Measurements from ENCODE around the gene SPTBN4. TPM values are rescaled to one million over a fixed set of nuclear protein-coding genes. Genes with fewer than 3 reads are reported as not detected.

The SPTBN4 gene
- total RNA-seq, 1 donor from 2014 or later = 0.41 TPM

DNA sequence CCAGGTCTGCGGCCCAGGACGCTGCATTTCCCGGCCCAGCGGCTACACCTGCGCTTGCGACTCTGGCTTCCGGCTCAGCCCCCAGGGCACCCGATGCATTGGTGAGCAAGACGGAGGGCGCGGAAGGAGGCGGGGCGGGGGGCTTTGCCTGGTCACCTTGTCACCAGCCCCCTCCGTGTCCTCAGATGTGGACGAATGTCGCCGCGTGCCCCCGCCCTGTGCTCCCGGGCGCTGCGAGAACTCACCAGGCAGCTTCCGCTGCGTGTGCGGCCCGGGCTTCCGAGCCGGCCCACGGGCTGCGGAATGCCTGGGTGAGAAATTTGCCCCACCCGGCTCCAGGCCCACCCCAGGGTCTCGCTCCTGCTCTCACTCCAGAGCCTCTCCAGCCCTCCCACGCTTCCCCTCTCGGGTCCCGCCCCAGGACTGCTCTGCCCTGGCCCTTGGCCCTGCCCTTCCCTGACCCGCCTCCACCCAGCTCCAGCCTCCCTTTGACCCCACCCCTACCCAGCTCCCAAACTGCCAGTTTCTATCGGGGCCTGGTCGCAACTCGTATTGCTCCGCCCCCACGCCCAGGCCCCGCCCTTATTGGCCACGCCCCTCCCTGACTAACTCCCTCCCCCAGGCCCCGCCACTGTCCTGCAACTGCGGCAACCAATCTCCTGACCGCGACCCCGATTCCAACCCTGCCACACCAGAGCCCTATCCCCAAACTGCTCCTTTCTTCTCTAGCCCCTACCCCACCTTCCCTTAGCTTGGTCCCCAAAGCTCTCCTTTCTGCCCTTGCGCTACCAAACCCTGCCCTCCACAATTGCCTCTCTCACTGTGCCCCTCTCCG lies 143.0 kb downstream of the SPTBN4 start:
- peak overlapping the region; percentile 55 for H2AFZ ChIP-seq (ENCODE audit: low read depth, low read length)
- H3K4me2 ChIP-seq (ENCODE audit: low read length) = peak overlapping the region; percentile 84
- peak; percentile 48 for DNase-seq (ENCODE audit: low read depth)
- H3K36me3 Mint-ChIP-seq (ENCODE audit: low read depth, unreplicated experiment) = no peaks in the 10 kb centered on the region
- peak overlapping the region; percentile 77 for H3K4me3 Mint-ChIP-seq (ENCODE audit: unreplicated experiment)
- no peak for TF ChIP-seq EZH2 (IDR thresholded peaks at IDR 0.05; ENCODE audit: insufficient read depth, low read length)
- TF ChIP-seq, protein P1, sequence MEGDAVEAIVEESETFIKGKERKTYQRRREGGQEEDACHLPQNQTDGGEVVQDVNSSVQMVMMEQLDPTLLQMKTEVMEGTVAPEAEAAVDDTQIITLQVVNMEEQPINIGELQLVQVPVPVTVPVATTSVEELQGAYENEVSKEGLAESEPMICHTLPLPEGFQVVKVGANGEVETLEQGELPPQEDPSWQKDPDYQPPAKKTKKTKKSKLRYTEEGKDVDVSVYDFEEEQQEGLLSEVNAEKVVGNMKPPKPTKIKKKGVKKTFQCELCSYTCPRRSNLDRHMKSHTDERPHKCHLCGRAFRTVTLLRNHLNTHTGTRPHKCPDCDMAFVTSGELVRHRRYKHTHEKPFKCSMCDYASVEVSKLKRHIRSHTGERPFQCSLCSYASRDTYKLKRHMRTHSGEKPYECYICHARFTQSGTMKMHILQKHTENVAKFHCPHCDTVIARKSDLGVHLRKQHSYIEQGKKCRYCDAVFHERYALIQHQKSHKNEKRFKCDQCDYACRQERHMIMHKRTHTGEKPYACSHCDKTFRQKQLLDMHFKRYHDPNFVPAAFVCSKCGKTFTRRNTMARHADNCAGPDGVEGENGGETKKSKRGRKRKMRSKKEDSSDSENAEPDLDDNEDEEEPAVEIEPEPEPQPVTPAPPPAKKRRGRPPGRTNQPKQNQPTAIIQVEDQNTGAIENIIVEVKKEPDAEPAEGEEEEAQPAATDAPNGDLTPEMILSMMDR (IDR thresholded peaks at IDR 0.05; ENCODE audit: insufficient read depth, low read depth, low read length) = no peak
- H3K9ac ChIP-seq (ENCODE audit: low read length) = peak overlapping the region; percentile 63
- H4K20me1 ChIP-seq (ENCODE audit: insufficient read depth, low read length) = no peaks in the 10 kb centered on the region
- no peak overlapping the region for H3K27ac Mint-ChIP-seq (ENCODE audit: unreplicated experiment)
- peak overlapping the region; percentile 10 for H3K27ac ChIP-seq (ENCODE audit: low read depth, low read length)
- H3K27me3 ChIP-seq (ENCODE audit: insufficient read depth, low read length) = no peaks in the 10 kb centered on the region
- no peaks in the 10 kb centered on the region for H3K36me3 ChIP-seq (ENCODE audit: insufficient read depth, low read length)
- peak overlapping the region; percentile 39 for H3K4me3 ChIP-seq (ENCODE audit: insufficient read depth, low read depth, low read length)
- H3K4me1 Mint-ChIP-seq (ENCODE audit: low read depth, unreplicated experiment) = peaks cover 9% of the 10 kb centered on the region
- no peaks in the 10 kb centered on the region for H3K9me3 ChIP-seq (ENCODE audit: insufficient read depth, low read depth, low read length)
- H3K9me3 Mint-ChIP-seq (ENCODE audit: unreplicated experiment) = no peaks in the 10 kb centered on the region
- peaks cover 42% of the 10 kb centered on the region for H3K4me1 ChIP-seq (ENCODE audit: insufficient read depth, low read length)
- FAIRE-seq = no peak
- H3K79me2 ChIP-seq (ENCODE audit: insufficient read depth, low read length) = no peaks in the 10 kb centered on the region
- peaks cover 47% of the 10 kb centered on the region for H3K27me3 Mint-ChIP-seq (ENCODE audit: low read depth, unreplicated experiment)

DNA sequence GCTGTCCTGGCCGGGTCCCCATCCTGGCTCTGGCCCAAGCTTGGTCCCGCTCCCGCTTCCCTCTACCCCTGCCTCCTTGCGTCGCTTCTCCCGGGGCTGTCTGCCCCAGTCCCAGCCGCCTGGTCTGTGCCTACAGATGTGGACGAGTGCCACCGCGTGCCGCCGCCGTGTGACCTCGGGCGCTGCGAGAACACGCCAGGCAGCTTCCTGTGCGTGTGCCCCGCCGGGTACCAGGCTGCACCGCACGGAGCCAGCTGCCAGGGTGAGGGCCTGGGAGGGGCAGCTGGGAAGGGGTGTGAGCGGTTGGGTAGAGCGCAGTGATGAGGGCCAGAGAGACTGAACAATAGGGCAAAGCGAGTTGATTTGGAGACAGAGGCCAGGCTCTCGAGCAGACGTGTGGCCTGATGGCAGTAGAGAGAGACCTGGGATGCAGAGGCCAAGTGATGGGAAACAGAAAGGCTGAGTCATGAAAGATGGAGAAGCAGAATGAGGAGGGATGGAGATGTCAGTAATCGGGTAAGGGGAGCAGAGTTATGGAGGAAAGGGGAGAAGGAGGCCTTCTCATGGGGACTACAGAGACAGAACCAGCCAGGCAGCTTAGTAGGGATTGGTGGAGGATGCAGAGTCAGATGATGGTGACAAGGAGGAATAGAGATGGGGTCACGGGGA lies 143.7 kb downstream of the SPTBN4 start:
- DNase-seq (ENCODE audit: low read depth) (no peak), FAIRE-seq (no peak)
- Histone ChIP-seq H3K4me2 (ENCODE audit: low read length) (peak overlapping the region; percentile 84), H3K4me1 (ENCODE audit: insufficient read depth, low read length) (peaks cover 41% of the 10 kb centered on the region), H3K79me2 (ENCODE audit: insufficient read depth, low read length) (no peaks in the 10 kb centered on the region), H3K4me3 (ENCODE audit: insufficient read depth, low read depth, low read length) (peak overlapping the region; percentile 39), H4K20me1 (ENCODE audit: insufficient read depth, low read length) (no peaks in the 10 kb centered on the region), H3K9me3 (ENCODE audit: insufficient read depth, low read depth, low read length) (no peaks in the 10 kb centered on the region), H2AFZ (ENCODE audit: low read depth, low read length) (peak overlapping the region; percentile 55), H3K27me3 (ENCODE audit: insufficient read depth, low read length) (no peaks in the 10 kb centered on the region), H3K9ac (ENCODE audit: low read length) (peak overlapping the region; percentile 63), H3K27ac (ENCODE audit: low read depth, low read length) (peak overlapping the region; percentile 10), H3K36me3 (ENCODE audit: insufficient read depth, low read length) (no peaks in the 10 kb centered on the region)
- H3K27ac Mint-ChIP-seq (ENCODE audit: unreplicated experiment) = no peak overlapping the region
- peaks cover 9% of the 10 kb centered on the region for H3K4me1 Mint-ChIP-seq (ENCODE audit: low read depth, unreplicated experiment)
- H3K4me3 Mint-ChIP-seq (ENCODE audit: unreplicated experiment) = peak overlapping the region; percentile 72
- peaks cover 41% of the 10 kb centered on the region for H3K27me3 Mint-ChIP-seq (ENCODE audit: low read depth, unreplicated experiment)
- H3K36me3 Mint-ChIP-seq (ENCODE audit: low read depth, unreplicated experiment) = no peaks in the 10 kb centered on the region
- TF ChIP-seq, protein P1 (IDR thresholded peaks at IDR 0.05; ENCODE audit: insufficient read depth, low read depth, low read length) = no peak
- TF ChIP-seq EZH2 (IDR thresholded peaks at IDR 0.05; ENCODE audit: insufficient read depth, low read length) = no peak
- no peaks in the 10 kb centered on the region for H3K9me3 Mint-ChIP-seq (ENCODE audit: unreplicated experiment)

Data from astrocyte (in vitro differentiated cells and primary cell).